Neutrophil (primary cell): Measurements from ENCODE around the gene GNAL.

Experiments
- H3K27ac ChIP-seq: fragments of 200-600 bp; sonication (generic); 2 replicates; pipeline ENCODE4 v1.5.1; 2016; ENCODE audit warnings: mild to moderate bottlenecking, moderate library complexity
- H3K27me3 ChIP-seq: fragments of 200-600 bp; sonication (generic); 2 replicates; pipeline ENCODE4 v1.6.0; 2016; ENCODE audit warnings: mild to moderate bottlenecking
- H3K36me3 ChIP-seq: fragments of 200-600 bp; sonication (generic); 2 replicates; pipeline ENCODE4 v1.5.1; 2017
- H3K4me1 ChIP-seq, 2 experiments: fragments of 200-600 bp in 1 of 2; sonication (generic) in 1 of 2; 1 replicate in 1 of 2; 2 replicates in 1 of 2; pipeline versions ENCODE4 v1.5.1 to v1.6.1; 2013 to 2016; ENCODE audit warnings: low read depth in 1 of 2, low read length in 1 of 2, mild to moderate bottlenecking in 1 of 2, moderate library complexity in 1 of 2; ENCODE audit not compliant: control insufficient read depth in 1 of 2, insufficient read depth in 1 of 2
- H3K4me3 ChIP-seq, 2 experiments: fragments of 200-600 bp in 1 of 2; sonication (generic) in 1 of 2; 1 replicate in 1 of 2; 2 replicates in 1 of 2; pipeline ENCODE4 v1.5.1; 2013 to 2016; ENCODE audit warnings: low read depth in 1 of 2, low read length in 1 of 2, mild to moderate bottlenecking in 1 of 2, moderate library complexity in 1 of 2
- H3K9me3 ChIP-seq: fragments of 200-600 bp; sonication (generic); 2 replicates; pipeline ENCODE4 v1.5.1; 2016
- CTCF ChIP-seq: fragments of 200-600 bp; sonication (generic); IDR thresholded peaks from 2 replicates; pipeline ENCODE4 v1.5.1; 2016; ENCODE audit warnings: antibody characterized with exemption

Gene GNAL

GRCh38 chr18:11739893-11740292 lies 50.8 kb downstream of the GNAL start:
- Histone ChIP-seq H3K4me1 (no peaks in the 10 kb centered on the region), H3K36me3 (no peaks in the 10 kb centered on the region), H3K4me3 (no peak overlapping the region), H3K27ac (no peak overlapping the region), H3K27me3 (peaks cover 83% of the 10 kb centered on the region), H3K9me3 (no peaks in the 10 kb centered on the region)
- no peak for TF ChIP-seq CTCF

GRCh38 chr18:11740461-11740860 lies 51.4 kb downstream of the GNAL start:
- H3K9me3 ChIP-seq: no peaks in the 10 kb centered on the region
- H3K4me3 ChIP-seq: no peak overlapping the region
- H3K36me3 ChIP-seq: no peaks in the 10 kb centered on the region
- no peak for TF ChIP-seq CTCF
- peaks cover 83% of the 10 kb centered on the region for H3K27me3 ChIP-seq
- no peaks in the 10 kb centered on the region for H3K4me1 ChIP-seq
- no peak overlapping the region for H3K27ac ChIP-seq

GRCh38 chr18:11741505-11742145 lies 52.6 kb downstream of the GNAL start:
- Histone ChIP-seq H3K27me3 (peaks cover 83% of the 10 kb centered on the region), H3K27ac (no peak overlapping the region), H3K9me3 (no peaks in the 10 kb centered on the region), H3K4me3 (no peak overlapping the region), H3K36me3 (no peaks in the 10 kb centered on the region), H3K4me1 (no peaks in the 10 kb centered on the region)
- TF ChIP-seq CTCF: no peak

- peaks cover 92% of the 10 kb centered on the region for H3K27me3 ChIP-seq
- TF ChIP-seq CTCF: no peak
- H3K4me3 ChIP-seq: no peak overlapping the region
- H3K36me3 ChIP-seq: no peaks in the 10 kb centered on the region
- no peaks in the 10 kb centered on the region for H3K9me3 ChIP-seq
- H3K4me1 ChIP-seq: no peaks in the 10 kb centered on the region
- no peak overlapping the region for H3K27ac ChIP-seq
These were observed 56.5 kb downstream of the GNAL start for GRCh38 chr18:11745521-11745920.

- Histone ChIP-seq H3K36me3 (no peaks in the 10 kb centered on the region), H3K9me3 (no peaks in the 10 kb centered on the region), H3K27ac (no peak overlapping the region), H3K4me1 (no peaks in the 10 kb centered on the region), H3K27me3 (peaks cover 100% of the 10 kb centered on the region), H3K4me3 (no peak overlapping the region)
- no peak for TF ChIP-seq CTCF
These were observed 58.2 kb downstream of the GNAL start for GRCh38 chr18:11747286-11747685.
